ENCODE data around the gene FN1.

DNA sequence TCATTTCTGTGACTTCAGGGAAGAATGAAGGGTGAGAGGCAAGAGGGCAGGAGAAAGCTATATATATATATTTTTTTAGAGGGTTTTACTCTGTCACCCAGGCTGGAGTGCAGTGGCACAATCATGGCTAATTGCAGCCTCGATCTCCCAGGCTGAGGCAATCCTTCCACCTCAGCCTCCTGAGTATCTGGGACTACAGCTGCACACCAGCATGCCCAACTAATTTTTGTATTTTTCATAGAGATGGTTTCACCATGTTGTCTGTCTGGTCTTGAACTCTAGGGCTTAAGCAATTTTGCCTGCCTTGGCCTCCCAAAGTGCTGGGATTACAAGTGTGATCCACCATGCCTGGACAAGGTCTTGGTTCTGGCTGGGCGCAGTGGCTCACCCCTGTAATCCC, 120.6 kb downstream of the FN1 start:
- TF ChIP-seq CTCF (IDR thresholded peaks at IDR 0.05) (no peak), POLR2A (IDR thresholded peaks at IDR 0.05) (no peak), EP300 (IDR thresholded peaks at IDR 0.05) (no peak)
